GM19239 (cell line): ENCODE results near the gene POLR2A.
"Not testable (repeated sequence)": the region's sequence is repeated elsewhere in the genome, so short reads cannot be mapped to it uniquely, and the experiment has no call there.

Experiments used
- DNase-seq: peaks from one replicate; pipeline ENCODE4 v3.0.0; 2011; ENCODE audit warnings: low spot score; ENCODE audit not compliant: insufficient read length
- FAIRE-seq: peaks from 2 replicates; lab custom pipeline; 2011; peaks lifted over from hg19 to GRCh38; lab: Jason Lieb, UNC

The POLR2A gene

DNA sequence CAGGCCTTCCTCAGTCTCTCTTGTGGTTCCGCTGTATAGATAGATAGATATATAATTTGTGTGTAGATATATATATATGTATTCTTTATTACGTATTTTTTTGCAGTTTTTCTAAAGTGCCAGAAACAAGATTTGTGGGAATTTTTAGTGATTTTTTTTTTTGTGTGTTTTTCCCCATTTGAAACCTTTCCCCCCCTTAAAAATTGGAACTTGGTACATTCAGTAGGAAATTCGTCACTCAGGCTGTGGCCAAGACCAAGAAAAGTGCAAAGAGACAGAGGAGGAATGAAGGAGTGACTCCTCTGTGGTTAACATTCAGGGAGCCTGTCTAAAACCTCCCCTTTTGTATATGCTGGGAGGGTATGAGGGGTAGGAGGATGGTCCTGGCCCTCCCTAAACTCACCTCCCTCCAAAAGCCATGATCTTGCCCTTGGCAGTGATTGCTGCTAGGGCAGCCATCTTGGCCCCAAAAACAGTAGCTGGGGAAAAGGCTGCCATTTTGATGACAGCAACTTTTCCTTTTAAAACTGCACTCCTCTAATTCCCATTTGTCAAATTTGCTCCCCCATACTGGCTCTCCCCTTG lies 24.1 kb upstream of the POLR2A start:
- FAIRE-seq (no peak), DNase-seq (no peak)

DNA sequence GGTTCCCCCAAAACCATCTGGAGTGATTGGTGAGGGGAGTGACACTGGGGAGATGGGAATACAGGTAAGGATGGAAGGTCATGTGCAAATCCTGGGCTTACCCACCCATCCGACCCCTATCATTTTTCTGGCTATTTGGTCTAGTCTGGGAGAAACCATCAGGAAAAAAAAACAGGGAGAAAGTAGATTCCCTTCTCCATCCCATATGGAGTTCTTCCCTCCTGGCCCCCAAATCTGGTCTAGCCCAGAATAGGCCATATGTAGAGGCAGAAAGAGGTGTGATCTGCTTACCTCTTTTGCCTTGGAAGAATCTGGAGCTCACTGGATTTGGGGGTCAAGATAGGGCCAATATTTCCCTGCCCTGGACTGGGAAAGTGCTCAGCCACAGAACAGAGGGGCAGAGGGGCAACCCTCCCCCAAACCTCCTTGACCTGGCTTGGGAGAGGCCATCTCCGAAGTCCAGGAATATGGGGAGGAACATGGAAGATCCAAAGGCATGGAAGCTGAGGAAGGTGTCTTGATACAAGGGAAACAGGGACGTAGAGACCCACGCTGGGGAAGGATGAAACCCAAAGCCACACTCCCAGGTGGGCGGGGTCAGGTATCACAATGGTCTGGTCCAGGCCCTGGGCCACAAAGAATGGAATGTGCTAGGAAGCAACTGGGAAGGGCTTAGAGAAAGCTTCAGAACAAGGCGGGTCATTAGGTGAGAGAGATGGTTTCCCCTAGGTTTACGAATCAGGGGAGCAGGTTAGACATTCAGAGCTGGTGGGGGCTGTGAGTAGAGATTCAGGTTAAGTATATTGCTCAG lies 23.1 kb upstream of the POLR2A start:
- FAIRE-seq (no peak), DNase-seq (no peak)

- DNase-seq = no peak
- no peak for FAIRE-seq
Measured at GRCh38 chr17:7462474-7463371, 21.4 kb upstream of the POLR2A start.

- DNase-seq (no peak), FAIRE-seq (no peak)
Measured at GRCh38 chr17:7463372-7463846, 20.8 kb upstream of the POLR2A start.

GRCh38 chr17:7464081-7464480 lies 20.1 kb upstream of the POLR2A start:
- no peak for FAIRE-seq
- DNase-seq = no peak

DNA sequence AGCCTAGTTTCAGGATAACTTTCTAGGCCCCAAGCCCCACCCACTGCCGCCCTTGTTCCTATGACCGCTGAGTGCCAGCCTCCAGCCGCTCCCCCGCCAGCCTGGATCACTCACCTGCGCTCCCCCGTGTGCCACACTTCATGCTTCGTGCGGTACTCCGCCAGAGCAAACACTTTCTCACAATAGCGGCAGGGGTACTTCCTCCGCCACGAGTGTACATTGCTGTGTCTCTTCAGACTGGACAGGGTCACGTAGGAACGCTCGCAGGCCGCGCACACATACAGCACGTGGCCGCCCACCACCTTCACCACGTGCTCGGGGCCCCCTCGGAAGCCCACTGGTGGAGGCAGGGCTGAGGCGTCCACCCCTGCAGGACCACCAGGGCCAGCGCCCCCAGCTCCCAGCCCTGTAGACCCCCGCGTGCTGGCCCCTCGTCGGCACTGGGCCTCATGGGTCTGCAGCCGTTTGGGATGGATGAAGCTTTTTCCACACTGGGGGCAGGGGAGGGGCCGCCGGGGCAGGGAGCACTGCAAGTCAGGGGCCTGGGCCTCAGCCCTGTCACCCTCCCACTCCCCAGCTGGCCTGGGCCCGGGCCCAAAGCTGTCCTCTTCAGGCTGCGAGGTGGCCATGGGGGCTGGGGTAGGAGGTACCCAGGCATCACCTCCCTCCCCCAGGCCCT lies 18.4 kb upstream of the POLR2A start:
- no peak for FAIRE-seq
- DNase-seq = no peak

DNA sequence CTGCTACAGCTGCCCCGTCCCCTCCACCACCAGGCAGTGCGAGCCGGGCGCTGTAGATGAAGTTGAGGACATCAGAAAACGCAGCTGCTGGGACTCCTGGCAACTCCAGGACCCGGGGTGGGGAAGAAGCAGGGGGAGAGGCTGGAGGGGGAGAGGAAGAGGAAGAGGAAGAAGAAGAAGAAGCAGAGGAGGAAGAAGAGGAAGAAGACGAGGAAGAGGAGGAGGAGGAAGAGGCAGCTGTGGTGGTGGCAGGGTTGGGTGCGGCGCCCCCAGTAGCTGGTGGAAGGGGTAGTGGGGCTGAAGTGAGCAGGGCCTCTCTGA lies 17.9 kb upstream of the POLR2A start:
- FAIRE-seq (no peak), DNase-seq (no peak)

- no peak for DNase-seq
- FAIRE-seq = no peak
Measured at GRCh38 chr17:7466639-7467341, 17.4 kb upstream of the POLR2A start.

DNA sequence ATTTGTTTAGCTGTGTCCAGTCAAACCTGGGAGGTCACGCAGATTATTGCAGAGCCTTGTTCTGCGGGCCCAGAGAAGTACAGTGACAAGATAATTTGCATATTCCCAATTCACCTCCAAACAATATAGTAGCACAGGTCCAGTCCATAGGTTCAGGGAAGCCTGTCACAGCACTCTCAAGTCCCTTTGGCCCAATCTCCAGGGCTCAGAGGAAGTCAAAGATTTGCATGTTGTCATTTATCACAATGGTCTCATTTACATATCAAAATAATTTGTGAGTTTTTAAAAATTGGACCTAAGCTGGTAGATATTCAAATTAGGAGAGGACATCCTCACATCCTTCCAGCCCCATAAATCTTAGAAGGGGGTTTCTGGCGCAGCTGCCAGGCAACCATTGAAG lies 16.7 kb upstream of the POLR2A start:
- FAIRE-seq = no peak
- DNase-seq = no peak

- FAIRE-seq (no peak), DNase-seq (no peak)
Measured at GRCh38 chr17:7468290-7468689, 15.9 kb upstream of the POLR2A start.

- DNase-seq (no peak), FAIRE-seq (no peak)
Measured at GRCh38 chr17:7468804-7469389, 15.3 kb upstream of the POLR2A start.

GRCh38 chr17:7469843-7470242 lies 14.3 kb upstream of the POLR2A start:
- FAIRE-seq = not testable (repeated sequence)

GRCh38 chr17:7470457-7470973 lies 13.7 kb upstream of the POLR2A start:
- not testable (repeated sequence) for FAIRE-seq, DNase-seq

More at GRCh38 chr17:7469843-7470242, 14.3 kb upstream of the POLR2A start:
- DNase-seq = not testable (repeated sequence)

- FAIRE-seq = no peak
Measured at GRCh38 chr17:7471729-7472128, 12.4 kb upstream of the POLR2A start.

GRCh38 chr17:7474767-7475166 lies 9.4 kb upstream of the POLR2A start:
- FAIRE-seq, DNase-seq: not testable (repeated sequence)

More at GRCh38 chr17:7471729-7472128, 12.4 kb upstream of the POLR2A start:
- no peak for DNase-seq

- FAIRE-seq = no peak
Measured at GRCh38 chr17:7475764-7476422, 8.3 kb upstream of the POLR2A start.

GRCh38 chr17:7476494-7476893 lies 7.7 kb upstream of the POLR2A start:
- FAIRE-seq (no peak), DNase-seq (no peak)

More at GRCh38 chr17:7475764-7476422, 8.3 kb upstream of the POLR2A start:
- no peak for DNase-seq

GRCh38 chr17:7476951-7477350 lies 7.2 kb upstream of the POLR2A start:
- DNase-seq (no peak), FAIRE-seq (no peak)
